ENCODE data around the gene FBXW10. TPM values are rescaled to one million over a fixed set of nuclear protein-coding genes. Genes with fewer than 3 reads are reported as not detected.
"Not testable (repeated sequence)": the region's sequence is repeated elsewhere in the genome, so short reads cannot be mapped to it uniquely, and the experiment has no call there.

Gene FBXW10
- total RNA-seq, 1 donor from 2014 or later = 0.16 TPM

DNA sequence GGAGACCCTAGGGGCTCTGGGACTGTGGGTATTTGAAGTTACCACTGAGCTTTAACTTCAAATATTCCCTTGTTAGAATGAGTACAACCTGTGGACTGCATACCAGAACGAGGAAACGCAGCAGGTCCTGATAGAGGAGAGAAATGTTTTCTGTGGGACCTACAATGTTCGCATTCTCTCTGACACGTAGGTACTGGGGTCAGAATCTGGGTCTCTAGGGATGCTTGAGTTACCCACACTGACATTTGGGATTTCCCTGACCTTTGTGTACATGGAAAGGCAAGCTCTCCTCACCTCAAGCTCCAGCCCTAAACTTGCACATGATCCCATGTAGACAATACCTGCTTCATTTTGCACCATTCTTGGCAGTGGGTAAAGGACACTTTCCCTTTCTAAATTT, 12.1 kb downstream of the FBXW10 start:
- ATAC-seq = not testable (repeated sequence)

- not testable (repeated sequence) for ATAC-seq
Measured at GRCh38 chr17:18757368-18758044, 13.7 kb downstream of the FBXW10 start.

DNA sequence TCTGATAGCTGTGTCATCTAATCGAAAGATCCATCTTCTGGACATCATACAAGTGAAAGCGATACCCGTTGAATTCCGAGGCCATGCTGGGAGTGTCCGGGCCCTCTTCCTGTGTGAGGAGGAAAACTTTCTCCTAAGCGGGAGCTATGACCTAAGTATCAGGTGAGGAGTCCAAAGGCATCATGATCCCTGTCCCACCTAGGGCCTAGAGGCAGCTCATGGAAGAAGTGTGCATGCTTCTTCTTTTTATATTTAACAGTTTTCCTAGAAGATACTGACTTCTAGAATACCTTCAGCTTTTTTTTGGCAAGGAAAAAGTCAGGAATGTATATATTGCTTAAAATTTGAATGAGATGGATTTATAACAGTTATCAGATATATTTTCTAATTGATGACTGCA, 14.5 kb downstream of the FBXW10 start:
- not testable (repeated sequence) for ATAC-seq

- not testable (repeated sequence) for ATAC-seq
Measured at GRCh38 chr17:18760221-18760620, 16.4 kb downstream of the FBXW10 start.

DNA sequence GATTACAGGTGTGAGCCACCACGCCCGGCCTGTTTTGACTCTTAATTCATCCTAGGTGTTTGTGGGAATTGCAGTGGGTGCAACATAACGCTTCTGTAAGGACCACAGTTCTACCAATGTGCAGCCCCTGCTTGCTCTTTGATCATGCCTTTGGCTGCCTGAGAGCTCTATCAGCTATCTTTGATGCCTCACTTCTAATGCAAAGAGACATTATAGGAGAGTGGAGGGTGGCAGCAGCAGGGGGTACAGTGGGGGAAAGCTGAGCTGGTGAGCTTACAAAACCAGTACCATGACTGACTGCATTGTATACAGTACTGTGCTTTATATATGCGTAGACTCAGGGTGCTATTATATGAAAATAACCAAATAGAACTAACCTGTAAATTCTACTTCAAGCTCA, 26.7 kb downstream of the FBXW10 start:
- not testable (repeated sequence) for ATAC-seq

- ATAC-seq = not testable (repeated sequence)
Measured at GRCh38 chr17:18771066-18771465, 27.2 kb downstream of the FBXW10 start.

- no peak for ATAC-seq
Measured at GRCh38 chr17:18772471-18772870, 28.6 kb downstream of the FBXW10 start.

DNA sequence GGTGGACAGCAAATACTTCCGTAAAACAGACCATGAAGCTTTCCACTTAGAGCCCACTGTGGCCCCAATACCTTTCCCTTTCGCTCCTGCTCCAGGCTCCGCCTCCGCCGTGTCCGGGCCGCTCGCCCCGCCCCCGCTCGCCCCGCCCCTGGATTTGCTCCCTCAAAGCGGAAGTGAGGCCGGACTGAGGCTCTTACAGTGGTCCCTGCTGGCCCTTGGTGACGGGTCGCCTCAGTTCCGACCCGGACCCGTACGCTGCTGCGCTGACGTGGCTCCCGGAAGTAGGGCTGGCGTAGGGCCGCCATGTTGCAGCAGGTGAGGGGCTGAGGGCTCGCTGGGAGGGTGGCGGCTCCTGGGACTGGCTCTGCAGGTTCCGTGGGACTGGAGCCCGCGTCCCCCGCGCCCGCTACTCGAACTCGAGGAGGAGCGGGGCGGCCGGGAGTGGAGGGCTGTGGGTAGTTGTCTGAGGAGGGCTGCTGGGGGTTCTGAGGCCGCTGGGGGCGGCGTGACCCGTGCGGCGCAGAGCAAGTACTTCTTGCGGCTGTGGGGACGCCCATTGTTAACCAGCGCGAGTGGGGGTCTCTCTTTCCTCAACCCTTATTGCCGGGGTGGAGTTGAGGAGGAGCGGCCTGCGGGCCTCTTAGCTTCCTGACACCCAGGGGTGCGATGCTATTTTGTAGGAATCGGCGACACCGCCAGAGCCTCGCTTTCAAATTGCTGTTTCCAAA, 37.3 kb downstream of the FBXW10 start, which contains the start of gene TVP23B:
Gene TVP23B (plus strand): TSS at position 193 of the 728 bp plus-strand sequence. CDS start 111 bp downstream, at position 304.
- ATAC-seq = peak; percentile 99

- ATAC-seq = peak; percentile 39
Measured at GRCh38 chr17:18781805-18782204, 38.0 kb downstream of the FBXW10 start.

DNA sequence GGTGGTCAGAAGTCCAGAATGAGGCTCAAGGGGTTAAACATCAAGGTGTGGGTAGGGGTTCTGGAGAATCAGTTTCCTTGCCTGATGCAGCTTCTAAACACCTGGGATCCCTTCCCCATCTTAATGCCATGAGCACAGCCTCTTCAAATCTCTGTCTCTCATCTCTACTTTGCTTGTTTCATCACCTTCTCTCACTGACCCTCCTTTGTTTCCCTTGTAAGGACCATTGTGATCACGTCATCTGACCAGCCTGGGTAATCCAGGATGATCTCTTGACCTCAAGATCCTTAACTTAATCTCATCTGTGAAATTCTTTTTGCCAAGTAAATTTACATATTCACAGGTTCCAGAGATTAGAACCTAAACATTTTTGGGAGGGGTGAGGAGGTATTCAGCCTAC, 42.1 kb downstream of the FBXW10 start:
- ATAC-seq = not testable (repeated sequence)

DNA sequence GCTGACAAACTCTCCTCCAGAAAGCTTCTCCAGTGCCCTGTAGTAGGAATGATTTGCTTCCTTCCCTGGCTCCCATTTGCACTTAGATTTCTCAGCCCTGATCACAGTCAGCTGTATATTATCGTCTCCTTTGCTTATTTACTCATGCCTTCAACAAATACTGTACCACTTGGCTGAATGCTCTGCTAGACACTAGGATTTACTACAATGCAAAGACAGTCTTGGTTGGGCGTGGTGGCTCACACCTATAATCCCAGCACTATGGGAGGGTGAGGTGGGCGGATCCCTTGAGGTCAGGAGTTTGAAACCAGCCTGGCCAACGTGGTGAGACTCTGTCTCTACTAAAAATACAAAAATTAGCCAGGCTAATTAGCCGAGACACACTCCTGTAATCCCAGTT, 43.0 kb downstream of the FBXW10 start:
- ATAC-seq = peak; percentile 75

DNA sequence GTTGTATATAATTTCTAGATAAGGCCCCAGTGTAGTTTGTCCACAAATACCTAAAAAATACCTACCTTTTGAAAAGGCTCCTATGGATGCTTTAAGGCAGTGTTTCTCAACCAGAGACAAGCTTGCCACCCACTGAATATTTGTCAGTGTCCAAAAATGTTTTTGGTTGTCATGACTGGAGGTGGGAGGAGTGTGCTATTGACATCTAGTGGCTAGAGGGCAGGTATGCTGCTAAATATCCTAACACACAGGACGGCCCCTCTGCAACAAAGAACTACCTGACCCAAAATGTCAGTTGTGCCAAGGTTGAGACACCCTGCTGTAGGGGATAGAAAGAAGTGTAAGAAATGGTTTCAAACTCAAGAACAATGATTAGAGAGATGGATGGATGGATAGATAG, 47.5 kb downstream of the FBXW10 start:
- ATAC-seq = peak; percentile 73

- ATAC-seq = not testable (repeated sequence)
Measured at GRCh38 chr17:18794841-18795240, 51.0 kb downstream of the FBXW10 start.

GRCh38 chr17:18796887-18797286, 53.0 kb downstream of the FBXW10 start:
- not testable (repeated sequence) for ATAC-seq

GRCh38 chr17:18803458-18804245, 59.8 kb downstream of the FBXW10 start:
- not testable (repeated sequence) for ATAC-seq

DNA sequence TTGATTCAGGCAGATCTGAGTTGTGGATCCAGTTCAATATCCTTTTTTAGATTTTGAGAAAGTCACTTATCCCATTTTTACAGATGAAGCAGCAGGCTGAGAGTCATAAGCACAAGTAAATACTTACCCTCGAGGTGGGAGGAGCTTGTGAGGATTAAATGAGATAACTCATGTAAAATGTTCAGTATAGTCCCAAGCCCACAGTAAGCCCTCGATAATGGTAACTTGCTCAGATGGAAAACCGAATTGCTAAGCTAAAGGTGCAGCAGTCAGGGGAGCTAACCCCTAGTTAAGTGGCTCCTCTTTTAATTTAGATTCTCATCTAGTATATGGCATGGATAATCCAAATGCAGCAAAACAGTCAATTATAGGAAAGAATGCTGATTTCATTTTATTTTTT, 72.1 kb downstream of the FBXW10 start:
- not testable (repeated sequence) for ATAC-seq

- ATAC-seq = peak; percentile 63
Measured at GRCh38 chr17:18816489-18817371, 72.9 kb downstream of the FBXW10 start.

- ATAC-seq = not testable (repeated sequence)
Measured at GRCh38 chr17:18821430-18821829, 77.6 kb downstream of the FBXW10 start.

- ATAC-seq = not testable (repeated sequence)
Measured at GRCh38 chr17:18827613-18828012, 83.8 kb downstream of the FBXW10 start.
